Omental fat pad (tissue), 4 donors: Measurements from ENCODE around the gene TFPI. TPM values are rescaled to one million over a fixed set of nuclear protein-coding genes. Genes with fewer than 3 reads are reported as not detected.

Experiments used
- ATAC-seq: fragments of 150-250 bp; one replicate; pipeline ENCODE4 v1.9.1; 2016; ENCODE audit warnings: mild to moderate bottlenecking, moderate library complexity; ENCODE audit not compliant: low FRiP score
- DNase-seq: peaks from one replicate; pipeline ENCODE4 v3.0.0-alpha.2; 2019; ENCODE audit warnings: low spot score
- total RNA-seq, 4 donors: library from RNA; depleted of rRNA; stranded (reverse); fragments of >200 nt; gene quantifications; one replicate each; pipeline ENCODE4 v1.1.0, GENCODE V29; 2016
- TF ChIP-seq, protein P1 (sequence below), 3 donors: fragments of 450-650 bp; IDR thresholded peaks; one replicate each; pipeline ENCODE4 v1.5.1; 2016 to 2017; ENCODE audit warnings: antibody characterized with exemption in 3 of 3, mild to moderate bottlenecking in 3 of 3, moderate library complexity in 2 of 3

TFPI gene
- total RNA-seq, 4 donors from 2014 or later = 73.6 to 223 (median 83.3) TPM

DNA sequence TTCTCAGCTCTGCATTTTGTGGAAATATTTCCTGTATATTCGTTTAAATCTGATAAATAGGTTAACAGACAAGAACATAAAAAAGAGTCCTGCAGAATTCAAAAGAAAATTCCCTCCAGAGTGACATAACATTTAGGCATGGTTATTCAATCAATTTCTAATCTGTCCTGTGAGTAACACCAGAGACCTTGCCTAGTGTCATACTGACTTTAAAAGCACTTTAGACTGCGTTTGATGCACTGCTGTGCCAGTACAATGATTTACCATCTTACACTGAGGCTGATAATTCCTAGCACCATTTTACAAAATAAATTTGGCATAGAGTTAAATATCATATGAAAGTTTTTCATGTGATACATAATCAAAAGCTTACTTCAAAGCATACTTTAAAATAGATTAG, 70.7 kb downstream of the TFPI start:
- ATAC-seq (no peak), DNase-seq (no peak)
- TF ChIP-seq, protein P1, sequence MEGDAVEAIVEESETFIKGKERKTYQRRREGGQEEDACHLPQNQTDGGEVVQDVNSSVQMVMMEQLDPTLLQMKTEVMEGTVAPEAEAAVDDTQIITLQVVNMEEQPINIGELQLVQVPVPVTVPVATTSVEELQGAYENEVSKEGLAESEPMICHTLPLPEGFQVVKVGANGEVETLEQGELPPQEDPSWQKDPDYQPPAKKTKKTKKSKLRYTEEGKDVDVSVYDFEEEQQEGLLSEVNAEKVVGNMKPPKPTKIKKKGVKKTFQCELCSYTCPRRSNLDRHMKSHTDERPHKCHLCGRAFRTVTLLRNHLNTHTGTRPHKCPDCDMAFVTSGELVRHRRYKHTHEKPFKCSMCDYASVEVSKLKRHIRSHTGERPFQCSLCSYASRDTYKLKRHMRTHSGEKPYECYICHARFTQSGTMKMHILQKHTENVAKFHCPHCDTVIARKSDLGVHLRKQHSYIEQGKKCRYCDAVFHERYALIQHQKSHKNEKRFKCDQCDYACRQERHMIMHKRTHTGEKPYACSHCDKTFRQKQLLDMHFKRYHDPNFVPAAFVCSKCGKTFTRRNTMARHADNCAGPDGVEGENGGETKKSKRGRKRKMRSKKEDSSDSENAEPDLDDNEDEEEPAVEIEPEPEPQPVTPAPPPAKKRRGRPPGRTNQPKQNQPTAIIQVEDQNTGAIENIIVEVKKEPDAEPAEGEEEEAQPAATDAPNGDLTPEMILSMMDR (IDR thresholded peaks at IDR 0.05) = no peak

DNA sequence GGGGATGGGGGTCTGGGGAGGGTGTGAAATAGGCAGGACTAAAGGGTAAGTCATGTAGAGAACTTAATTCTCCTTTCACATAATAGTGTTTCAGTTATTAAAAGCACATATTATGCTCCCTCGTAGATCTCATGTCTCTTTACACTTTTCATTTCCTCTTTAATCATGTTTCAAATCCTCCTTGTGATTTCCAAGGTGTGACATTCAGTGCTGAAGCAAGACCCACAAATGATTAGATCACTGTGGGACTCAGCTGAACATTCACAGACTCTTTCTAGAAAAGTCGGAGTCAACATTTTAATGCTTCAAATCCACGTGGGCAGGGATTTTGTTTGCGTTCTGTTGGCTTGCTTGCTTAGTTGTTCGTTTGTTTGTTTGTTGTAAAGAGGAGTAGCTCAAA, 71.4 kb downstream of the TFPI start:
- TF ChIP-seq, protein P1 (IDR thresholded peaks at IDR 0.05) = no peak
- ATAC-seq = no peak

DNA sequence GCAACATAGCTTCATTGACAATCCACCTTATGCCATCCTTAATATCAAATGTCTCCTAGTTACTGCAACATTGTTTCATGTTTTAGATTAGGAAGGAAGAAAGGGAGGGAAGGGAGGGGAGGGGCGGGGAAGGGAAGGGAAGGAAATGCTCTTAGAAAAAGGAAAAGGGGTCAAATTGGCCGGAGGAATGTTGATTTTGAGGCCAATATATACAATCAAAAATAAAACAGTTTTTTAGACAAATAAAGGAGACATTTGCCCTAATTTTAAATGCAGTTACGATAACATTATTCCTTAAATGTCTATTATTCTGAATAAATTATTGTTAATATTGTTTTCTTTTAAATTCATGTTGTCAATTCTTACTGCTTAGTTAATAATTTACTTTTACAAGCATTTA, 72.7 kb downstream of the TFPI start:
- TF ChIP-seq, protein P1 (IDR thresholded peaks at IDR 0.05) = no peak
- DNase-seq (no peak), ATAC-seq (no peak)

More for the DNA sequence above, 71.4 kb downstream of the TFPI start:
- no peak for DNase-seq

DNA sequence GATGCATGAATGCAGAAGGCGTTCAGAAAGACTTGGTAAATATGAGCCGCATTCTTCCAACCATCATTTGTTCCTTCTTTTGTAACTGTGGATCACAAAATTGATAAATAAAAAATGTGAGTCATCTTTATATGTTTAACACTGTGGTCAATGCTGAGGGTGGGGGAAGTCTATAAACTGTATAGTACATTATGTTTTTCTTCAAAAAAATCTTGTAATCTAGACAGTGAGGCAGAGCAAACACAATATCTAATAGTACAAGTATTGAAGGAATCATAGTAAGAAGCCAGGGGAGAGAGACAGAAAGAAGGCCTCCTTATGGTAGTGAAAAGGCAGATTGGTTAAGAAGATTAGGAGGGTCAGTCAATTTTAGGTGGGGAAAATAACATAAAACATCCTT, 75.5 kb downstream of the TFPI start:
- DNase-seq (no peak), ATAC-seq (no peak)
- TF ChIP-seq, protein P1 (IDR thresholded peaks at IDR 0.05) = no peak

DNA sequence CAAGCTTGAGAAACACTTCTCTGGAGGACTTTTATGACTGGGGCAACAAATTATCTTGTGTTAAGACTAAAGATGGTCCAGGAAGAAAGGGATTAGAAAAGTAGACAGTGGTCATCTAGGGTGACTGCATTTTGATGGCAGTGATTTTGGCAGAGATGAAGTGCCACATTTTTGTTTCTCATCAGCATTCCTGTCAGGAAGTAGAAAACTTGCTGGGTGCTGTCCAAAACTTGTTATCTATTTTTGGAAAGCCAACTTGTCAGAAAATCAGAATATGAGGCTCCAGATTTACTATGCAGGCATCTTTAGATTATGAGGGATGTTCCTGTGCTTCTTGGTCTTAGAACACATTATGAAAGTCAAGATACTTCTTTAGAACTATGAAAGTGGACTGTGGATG, 77.2 kb downstream of the TFPI start:
- ATAC-seq (no peak), DNase-seq (no peak)
- TF ChIP-seq, protein P1 (IDR thresholded peaks at IDR 0.05) = no peak

DNA sequence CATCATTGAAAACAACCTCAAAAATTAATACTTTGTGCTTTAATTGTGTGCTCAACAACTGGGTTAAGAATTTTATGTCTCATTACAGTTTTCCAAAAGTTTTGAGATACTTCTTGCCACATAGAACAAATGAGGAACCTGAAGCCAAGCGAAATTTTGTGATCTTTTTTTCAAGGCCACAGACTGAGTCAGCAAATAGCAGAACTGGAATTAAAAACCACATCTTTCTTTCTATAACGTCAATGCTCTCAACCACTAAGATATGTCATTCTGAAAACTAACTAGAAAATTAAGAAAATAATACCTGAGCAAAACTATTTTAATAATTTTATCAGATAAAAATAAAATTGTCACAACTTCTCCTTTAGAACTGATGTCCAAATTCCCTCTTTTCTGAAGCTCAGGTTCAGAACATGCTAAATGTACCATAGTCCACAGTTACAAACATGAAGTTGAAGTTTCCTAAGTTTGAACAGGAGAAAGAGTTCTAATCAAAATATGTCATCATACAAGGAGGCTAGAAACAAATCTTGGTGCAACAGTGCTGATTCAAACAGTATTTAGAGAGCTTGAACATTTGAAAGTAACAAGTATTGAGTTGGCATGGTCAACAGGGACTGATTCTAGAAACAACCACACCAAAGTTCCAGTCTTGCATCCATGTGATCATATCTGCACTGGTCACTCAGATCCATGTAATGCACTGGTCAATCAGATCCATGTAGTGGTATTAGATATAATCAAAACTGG, 78.6 kb downstream of the TFPI start:
- DNase-seq (no peak), ATAC-seq (no peak)
- TF ChIP-seq, protein P1 (IDR thresholded peaks at IDR 0.05) = no peak

DNA sequence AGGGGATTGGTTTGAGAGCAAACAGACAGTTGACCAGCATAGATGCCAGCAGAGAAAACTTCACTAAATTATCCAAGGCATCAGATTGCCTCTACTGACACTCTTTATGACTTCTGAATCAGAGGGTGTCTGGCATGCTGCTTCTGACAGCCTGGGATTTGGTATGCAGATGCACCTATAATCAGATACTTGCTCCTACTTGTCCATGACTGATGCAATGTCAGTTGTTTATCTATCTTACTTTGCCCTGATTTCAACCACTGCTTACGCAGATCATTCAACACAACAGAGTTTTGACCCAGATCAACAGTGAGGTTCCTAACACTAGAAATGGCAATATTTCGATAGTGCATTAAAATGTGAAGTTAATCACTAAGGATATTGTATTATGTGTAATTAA, 83.5 kb downstream of the TFPI start:
- TF ChIP-seq, protein P1 (IDR thresholded peaks at IDR 0.05) = no peak
- ATAC-seq = no peak

More for the DNA sequence above, 83.5 kb downstream of the TFPI start:
- no peak for DNase-seq
